ENCODE results near the gene HOATZ.

HOATZ gene

GRCh38 chr11:111572581-111572980, 58.0 kb downstream of the HOATZ start:
- H3K4me3 ChIP-seq (ENCODE audit: insufficient read depth, low read depth, low read length), result no peak overlapping the region
- WGBS, 2 experiments, result 91 to 94% methylated on average over 3 of the region's 3 CpGs
- H3K36me3 ChIP-seq (ENCODE audit: control insufficient read depth, insufficient read depth, low read length), result no peaks in the 10 kb centered on the region
- no peaks in the 10 kb centered on the region for H3K27me3 ChIP-seq (ENCODE audit: control insufficient read depth, insufficient read depth, low read length, poor library complexity, severe bottlenecking)
- H3K9me3 ChIP-seq (ENCODE audit: control insufficient read depth, low read length), result no peaks in the 10 kb centered on the region
- no peak overlapping the region for H3K27ac ChIP-seq (ENCODE audit: insufficient read depth, low read depth, low read length, poor library complexity, severe bottlenecking)
- no peaks in the 10 kb centered on the region for H3K4me1 ChIP-seq (ENCODE audit: control insufficient read depth, insufficient read depth, low read length)

GRCh38 chr11:111573821-111574249, 59.3 kb downstream of the HOATZ start:
- no peak overlapping the region for H3K4me3 ChIP-seq (ENCODE audit: insufficient read depth, low read depth, low read length)
- H3K9me3 ChIP-seq (ENCODE audit: control insufficient read depth, low read length), result no peaks in the 10 kb centered on the region
- no peak overlapping the region for H3K27ac ChIP-seq (ENCODE audit: insufficient read depth, low read depth, low read length, poor library complexity, severe bottlenecking)
- WGBS, 2 experiments, result 88 to 95% methylated on average over 4 of the region's 4 CpGs
- no peaks in the 10 kb centered on the region for H3K27me3 ChIP-seq (ENCODE audit: control insufficient read depth, insufficient read depth, low read length, poor library complexity, severe bottlenecking)
- no peaks in the 10 kb centered on the region for H3K36me3 ChIP-seq (ENCODE audit: control insufficient read depth, insufficient read depth, low read length)
- no peaks in the 10 kb centered on the region for H3K4me1 ChIP-seq (ENCODE audit: control insufficient read depth, insufficient read depth, low read length)

- no peaks in the 10 kb centered on the region for H3K9me3 ChIP-seq (ENCODE audit: control insufficient read depth, low read length)
- H3K27me3 ChIP-seq (ENCODE audit: control insufficient read depth, insufficient read depth, low read length, poor library complexity, severe bottlenecking), result no peaks in the 10 kb centered on the region
- no peak overlapping the region for H3K27ac ChIP-seq (ENCODE audit: insufficient read depth, low read depth, low read length, poor library complexity, severe bottlenecking)
- H3K4me1 ChIP-seq (ENCODE audit: control insufficient read depth, insufficient read depth, low read length), result no peaks in the 10 kb centered on the region
- no peaks in the 10 kb centered on the region for H3K36me3 ChIP-seq (ENCODE audit: control insufficient read depth, insufficient read depth, low read length)
- WGBS, 2 experiments, result 81 to 90% methylated on average over 6 to 7 of the region's 7 CpGs
- H3K4me3 ChIP-seq (ENCODE audit: insufficient read depth, low read depth, low read length), result no peak overlapping the region
These were observed 60.0 kb downstream of the HOATZ start for GRCh38 chr11:111574373-111575225.

GRCh38 chr11:111575740-111576139, 61.2 kb downstream of the HOATZ start:
- WGBS, 2 experiments, result 95 to 96% methylated on average over 6 of the region's 6 CpGs
- Histone ChIP-seq H3K27me3 (ENCODE audit: control insufficient read depth, insufficient read depth, low read length, poor library complexity, severe bottlenecking) (no peaks in the 10 kb centered on the region), H3K4me3 (ENCODE audit: insufficient read depth, low read depth, low read length) (no peak overlapping the region), H3K9me3 (ENCODE audit: control insufficient read depth, low read length) (no peaks in the 10 kb centered on the region), H3K36me3 (ENCODE audit: control insufficient read depth, insufficient read depth, low read length) (no peaks in the 10 kb centered on the region), H3K4me1 (ENCODE audit: control insufficient read depth, insufficient read depth, low read length) (no peaks in the 10 kb centered on the region), H3K27ac (ENCODE audit: insufficient read depth, low read depth, low read length, poor library complexity, severe bottlenecking) (no peak overlapping the region)

- no peaks in the 10 kb centered on the region for H3K4me1 ChIP-seq (ENCODE audit: control insufficient read depth, insufficient read depth, low read length)
- 79 to 85% methylated on average over 2 to 4 of the region's 4 CpGs for WGBS, 2 experiments
- no peaks in the 10 kb centered on the region for H3K27me3 ChIP-seq (ENCODE audit: control insufficient read depth, insufficient read depth, low read length, poor library complexity, severe bottlenecking)
- H3K9me3 ChIP-seq (ENCODE audit: control insufficient read depth, low read length), result no peaks in the 10 kb centered on the region
- H3K4me3 ChIP-seq (ENCODE audit: insufficient read depth, low read depth, low read length), result no peak overlapping the region
- H3K27ac ChIP-seq (ENCODE audit: insufficient read depth, low read depth, low read length, poor library complexity, severe bottlenecking), result no peak overlapping the region
- no peaks in the 10 kb centered on the region for H3K36me3 ChIP-seq (ENCODE audit: control insufficient read depth, insufficient read depth, low read length)
These were observed 63.2 kb downstream of the HOATZ start for GRCh38 chr11:111577821-111578220.

GRCh38 chr11:111581341-111581740, 66.8 kb downstream of the HOATZ start:
- Histone ChIP-seq H3K9me3 (ENCODE audit: control insufficient read depth, low read length) (no peaks in the 10 kb centered on the region), H3K27me3 (ENCODE audit: control insufficient read depth, insufficient read depth, low read length, poor library complexity, severe bottlenecking) (no peaks in the 10 kb centered on the region), H3K27ac (ENCODE audit: insufficient read depth, low read depth, low read length, poor library complexity, severe bottlenecking) (no peak overlapping the region), H3K36me3 (ENCODE audit: control insufficient read depth, insufficient read depth, low read length) (no peaks in the 10 kb centered on the region), H3K4me1 (ENCODE audit: control insufficient read depth, insufficient read depth, low read length) (no peaks in the 10 kb centered on the region), H3K4me3 (ENCODE audit: insufficient read depth, low read depth, low read length) (no peak overlapping the region)
- 92 to 100% methylated on average over 1 of the region's 1 CpG for WGBS, 2 experiments

GRCh38 chr11:111582163-111582562, 67.6 kb downstream of the HOATZ start:
- Histone ChIP-seq H3K9me3 (ENCODE audit: control insufficient read depth, low read length) (no peaks in the 10 kb centered on the region), H3K27ac (ENCODE audit: insufficient read depth, low read depth, low read length, poor library complexity, severe bottlenecking) (no peak overlapping the region), H3K4me1 (ENCODE audit: control insufficient read depth, insufficient read depth, low read length) (no peaks in the 10 kb centered on the region), H3K36me3 (ENCODE audit: control insufficient read depth, insufficient read depth, low read length) (no peaks in the 10 kb centered on the region), H3K27me3 (ENCODE audit: control insufficient read depth, insufficient read depth, low read length, poor library complexity, severe bottlenecking) (no peaks in the 10 kb centered on the region), H3K4me3 (ENCODE audit: insufficient read depth, low read depth, low read length) (no peak overlapping the region)

GRCh38 chr11:111582881-111583280, 68.3 kb downstream of the HOATZ start:
- Histone ChIP-seq H3K36me3 (ENCODE audit: control insufficient read depth, insufficient read depth, low read length) (no peaks in the 10 kb centered on the region), H3K4me3 (ENCODE audit: insufficient read depth, low read depth, low read length) (no peak overlapping the region), H3K4me1 (ENCODE audit: control insufficient read depth, insufficient read depth, low read length) (no peaks in the 10 kb centered on the region), H3K27me3 (ENCODE audit: control insufficient read depth, insufficient read depth, low read length, poor library complexity, severe bottlenecking) (no peaks in the 10 kb centered on the region), H3K9me3 (ENCODE audit: control insufficient read depth, low read length) (no peaks in the 10 kb centered on the region), H3K27ac (ENCODE audit: insufficient read depth, low read depth, low read length, poor library complexity, severe bottlenecking) (no peak overlapping the region)
- 86 to 92% methylated on average over 3 to 4 of the region's 4 CpGs for WGBS, 2 experiments

- 95 to 98% methylated on average over 2 of the region's 2 CpGs for WGBS, 2 experiments
- no peak overlapping the region for H3K4me3 ChIP-seq (ENCODE audit: insufficient read depth, low read depth, low read length)
- H3K4me1 ChIP-seq (ENCODE audit: control insufficient read depth, insufficient read depth, low read length), result no peaks in the 10 kb centered on the region
- no peak overlapping the region for H3K27ac ChIP-seq (ENCODE audit: insufficient read depth, low read depth, low read length, poor library complexity, severe bottlenecking)
- no peaks in the 10 kb centered on the region for H3K9me3 ChIP-seq (ENCODE audit: control insufficient read depth, low read length)
- no peaks in the 10 kb centered on the region for H3K27me3 ChIP-seq (ENCODE audit: control insufficient read depth, insufficient read depth, low read length, poor library complexity, severe bottlenecking)
- H3K36me3 ChIP-seq (ENCODE audit: control insufficient read depth, insufficient read depth, low read length), result no peaks in the 10 kb centered on the region
These were observed 70.8 kb downstream of the HOATZ start for GRCh38 chr11:111585371-111585770.

GRCh38 chr11:111586388-111586831, 71.8 kb downstream of the HOATZ start:
- 25 to 29% methylated on average over 1 of the region's 1 CpG for WGBS, 2 experiments
- Histone ChIP-seq H3K4me3 (ENCODE audit: insufficient read depth, low read depth, low read length) (no peak overlapping the region), H3K4me1 (ENCODE audit: control insufficient read depth, insufficient read depth, low read length) (no peaks in the 10 kb centered on the region), H3K27me3 (ENCODE audit: control insufficient read depth, insufficient read depth, low read length, poor library complexity, severe bottlenecking) (no peaks in the 10 kb centered on the region), H3K36me3 (ENCODE audit: control insufficient read depth, insufficient read depth, low read length) (no peaks in the 10 kb centered on the region), H3K9me3 (ENCODE audit: control insufficient read depth, low read length) (no peaks in the 10 kb centered on the region), H3K27ac (ENCODE audit: insufficient read depth, low read depth, low read length, poor library complexity, severe bottlenecking) (no peak overlapping the region)
